Measurements from ENCODE around the gene PLCL2. TPM values are rescaled to one million over a fixed set of nuclear protein-coding genes. Genes with fewer than 3 reads are reported as not detected.
"Not testable (repeated sequence)": the region's sequence is repeated elsewhere in the genome, so short reads cannot be mapped to it uniquely, and the experiment has no call there.

PLCL2 gene
- total and polyA plus RNA-seq, 8 donors, result 1.8 to 12.1 (median 7.4) TPM

GRCh38 chr3:17092583-17092933 is 207.8 kb downstream of the PLCL2 start:
- Histone ChIP-seq H3K9me3 (no peaks in the 10 kb centered on the region), H3K4me3 (no peak overlapping the region), H3K36me3 (peaks cover 0 to 12% (median 0%) of the 10 kb centered on the region in 3 donors), H3K4me1 (no peaks in the 10 kb centered on the region), H3K27ac (no peak overlapping the region), H3K27me3 (no peaks in the 10 kb centered on the region)
- 85 to 96% methylated on average over 2 of the region's 2 CpGs for WGBS, 2 donors
- DNase-seq, result no peak
- ATAC-seq, result no peak
- no peak for FAIRE-seq
- intact Hi-C loops (cut with DNase I), result no loop called here
- no peak for TF ChIP-seq CTCF (IDR thresholded peaks at IDR 0.05)

- H3K4me1 ChIP-seq, result no peaks in the 10 kb centered on the region
- DNase-seq (no peak), ATAC-seq (no peak), FAIRE-seq (no peak)
- H3K27ac ChIP-seq, result no peak overlapping the region
- intact Hi-C loops (cut with DNase I), result no loop called here
- TF ChIP-seq CTCF (IDR thresholded peaks at IDR 0.05), result no peak
- 44 to 61% methylated on average over 6 of the region's 6 CpGs for WGBS, 2 donors
- H3K4me3 ChIP-seq, result no peak overlapping the region
- no peaks in the 10 kb centered on the region for H3K27me3 ChIP-seq
- no peaks in the 10 kb centered on the region for H3K9me3 ChIP-seq
- H3K36me3 ChIP-seq, result peaks cover 0 to 12% (median 0%) of the 10 kb centered on the region in 3 donors
Measured at GRCh38 chr3:17094551-17094950, 209.8 kb downstream of the PLCL2 start.

- intact Hi-C loops (cut with DNase I), result no loop called here
- WGBS, 2 donors, result 53 to 64% methylated on average over 1 of the region's 1 CpG
- H3K4me1 ChIP-seq, result no peaks in the 10 kb centered on the region
- H3K27me3 ChIP-seq, result no peaks in the 10 kb centered on the region
- no peaks in the 10 kb centered on the region for H3K9me3 ChIP-seq
- no peaks in the 10 kb centered on the region for H3K36me3 ChIP-seq
- FAIRE-seq (no peak), ATAC-seq (no peak), DNase-seq (no peak)
- TF ChIP-seq CTCF (IDR thresholded peaks at IDR 0.05), result no peak
- H3K27ac ChIP-seq, result no peak overlapping the region
- no peak overlapping the region for H3K4me3 ChIP-seq
Measured at GRCh38 chr3:17103579-17103978, 218.8 kb downstream of the PLCL2 start.

GRCh38 chr3:17106801-17107200 is 222.0 kb downstream of the PLCL2 start:
- intact Hi-C loops (cut with DNase I), result not testable (repeated sequence)
- WGBS, 2 donors, result 79 to 88% methylated on average over 5 of the region's 5 CpGs

GRCh38 chr3:17110660-17111396 is 226.1 kb downstream of the PLCL2 start:
- no peaks in the 10 kb centered on the region for H3K9me3 ChIP-seq
- intact Hi-C loops (cut with DNase I), result no loop called here
- no peaks in the 10 kb centered on the region for H3K27me3 ChIP-seq
- no peak for ATAC-seq
- no peaks in the 10 kb centered on the region for H3K36me3 ChIP-seq
- H3K27ac ChIP-seq, result no peak overlapping the region
- DNase-seq, result no peak
- no peak overlapping the region for H3K4me3 ChIP-seq
- H3K4me1 ChIP-seq, result no peaks in the 10 kb centered on the region
- no peak for FAIRE-seq
- WGBS, 2 donors, result 72 to 76% methylated on average over 8 of the region's 8 CpGs
- no peak for TF ChIP-seq CTCF (IDR thresholded peaks at IDR 0.05)

More at GRCh38 chr3:17106801-17107200, 222.0 kb downstream of the PLCL2 start:
- H3K27me3 ChIP-seq, FAIRE-seq, H3K36me3 ChIP-seq, ATAC-seq, H3K27ac ChIP-seq, H3K9me3 ChIP-seq, DNase-seq, H3K4me3 ChIP-seq, H3K4me1 ChIP-seq: not testable (repeated sequence)
